ENCODE measurements around the gene CSTPP1. TPM values are rescaled to one million over a fixed set of nuclear protein-coding genes. Genes with fewer than 3 reads are reported as not detected.
"Not testable (repeated sequence)": the region's sequence is repeated elsewhere in the genome, so short reads cannot be mapped to it uniquely, and the experiment has no call there.

Gene CSTPP1
- total and polyA plus RNA-seq, 2 donors (not counting 1 experiment from before 2014, with no cell fraction given) = 15.5 to 34.1 TPM

- Histone ChIP-seq H3K36me3 (ENCODE audit: control insufficient read depth, insufficient read depth, low read length) (no peaks in the 10 kb centered on the region), H3K9me3 (ENCODE audit: control insufficient read depth, insufficient read depth, low read depth, low read length) (no peaks in the 10 kb centered on the region), H4K20me1 (ENCODE audit: control insufficient read depth, extremely low read depth, insufficient read depth, low read length) (no peaks in the 10 kb centered on the region), H3K79me2 (ENCODE audit: control insufficient read depth, insufficient read depth, low read length) (no peaks in the 10 kb centered on the region), H3K27me3 (ENCODE audit: control insufficient read depth, insufficient read depth, low read length) (no peaks in the 10 kb centered on the region), H3K9ac (ENCODE audit: insufficient read depth, low read length) (no peak overlapping the region), H2AFZ (ENCODE audit: low read length) (no peak overlapping the region), H3K4me1 (ENCODE audit: control insufficient read depth, extremely low read depth, insufficient read depth, low read length) (peaks cover 12% of the 10 kb centered on the region), H3K27ac (ENCODE audit: insufficient read depth, low read length) (peak overlapping the region; percentile 65), H3K4me3 (replicated peaks in 1 of 4; ENCODE audit: control extremely low read depth in 1 of 4, insufficient read depth in 1 of 4, low read depth in 3 of 4, low read length in 4 of 4) (no peak overlapping the region), H3K4me2 (ENCODE audit: extremely low read depth, insufficient read depth, low read length) (peak overlapping the region; percentile 36)
- TF ChIP-seq CTCF (conservative IDR thresholded peaks at IDR 0.05 in 1 of 2, IDR thresholded peaks at IDR 0.05 in 1 of 2; ENCODE audit: low read depth in 1 of 2, low read length in 2 of 2) (no peak), EZH2 (IDR thresholded peaks at IDR 0.05; ENCODE audit: low read length, missing control alignments) (no peak)
- peak; percentile 94 to 99 for DNase-seq (ENCODE audit: low read depth in 2 of 2)
These were observed 15.8 kb upstream of the CSTPP1 start for GRCh38 chr11:46920755-46921154.

- not testable (repeated sequence) for H4K20me1 ChIP-seq (ENCODE audit: control insufficient read depth, extremely low read depth, insufficient read depth, low read length); H3K9me3 ChIP-seq (ENCODE audit: control insufficient read depth, insufficient read depth, low read depth, low read length); H3K27me3 ChIP-seq (ENCODE audit: control insufficient read depth, insufficient read depth, low read length); H3K4me2 ChIP-seq (ENCODE audit: extremely low read depth, insufficient read depth, low read length); H3K4me1 ChIP-seq (ENCODE audit: control insufficient read depth, extremely low read depth, insufficient read depth, low read length); H2AFZ ChIP-seq (ENCODE audit: low read length); DNase-seq (ENCODE audit: low read depth in 2 of 2); H3K4me3 ChIP-seq (replicated peaks in 1 of 4; ENCODE audit: control extremely low read depth in 1 of 4, insufficient read depth in 1 of 4, low read depth in 3 of 4, low read length in 4 of 4); H3K36me3 ChIP-seq (ENCODE audit: control insufficient read depth, insufficient read depth, low read length); H3K27ac ChIP-seq (ENCODE audit: insufficient read depth, low read length); H3K79me2 ChIP-seq (ENCODE audit: control insufficient read depth, insufficient read depth, low read length); H3K9ac ChIP-seq (ENCODE audit: insufficient read depth, low read length)
These were observed 8.6 kb upstream of the CSTPP1 start for GRCh38 chr11:46927928-46928327.

GRCh38 chr11:46928701-46929100, 7.9 kb upstream of the CSTPP1 start:
- H3K27ac ChIP-seq (ENCODE audit: insufficient read depth, low read length); H3K4me1 ChIP-seq (ENCODE audit: control insufficient read depth, extremely low read depth, insufficient read depth, low read length): not testable (repeated sequence)

GRCh38 chr11:46930089-46930488, 6.5 kb upstream of the CSTPP1 start:
- no peaks in the 10 kb centered on the region for H3K79me2 ChIP-seq (ENCODE audit: control insufficient read depth, insufficient read depth, low read length)
- no peaks in the 10 kb centered on the region for H4K20me1 ChIP-seq (ENCODE audit: control insufficient read depth, extremely low read depth, insufficient read depth, low read length)
- peak in 1 of 2 donors; percentile 72 for DNase-seq (ENCODE audit: low read depth in 2 of 2)
- H3K4me1 ChIP-seq (ENCODE audit: control insufficient read depth, extremely low read depth, insufficient read depth, low read length) = no peaks in the 10 kb centered on the region
- no peak overlapping the region for H2AFZ ChIP-seq (ENCODE audit: low read length)
- no peak overlapping the region for H3K9ac ChIP-seq (ENCODE audit: insufficient read depth, low read length)
- no peak overlapping the region for H3K4me2 ChIP-seq (ENCODE audit: extremely low read depth, insufficient read depth, low read length)
- TF ChIP-seq CTCF (conservative IDR thresholded peaks at IDR 0.05 in 1 of 2, IDR thresholded peaks at IDR 0.05 in 1 of 2; ENCODE audit: low read depth in 1 of 2, low read length in 2 of 2) (no peak), EZH2 (IDR thresholded peaks at IDR 0.05; ENCODE audit: low read length, missing control alignments) (no peak)
- H3K36me3 ChIP-seq (ENCODE audit: control insufficient read depth, insufficient read depth, low read length) = no peaks in the 10 kb centered on the region
- H3K9me3 ChIP-seq (ENCODE audit: control insufficient read depth, insufficient read depth, low read depth, low read length) = no peaks in the 10 kb centered on the region
- H3K4me3 ChIP-seq (replicated peaks in 1 of 4; ENCODE audit: control extremely low read depth in 1 of 4, insufficient read depth in 1 of 4, low read depth in 3 of 4, low read length in 4 of 4) = no peak overlapping the region
- H3K27me3 ChIP-seq (ENCODE audit: control insufficient read depth, insufficient read depth, low read length) = no peaks in the 10 kb centered on the region
- H3K27ac ChIP-seq (ENCODE audit: insufficient read depth, low read length) = no peak overlapping the region

More at GRCh38 chr11:46928701-46929100, 7.9 kb upstream of the CSTPP1 start:
- H3K9ac ChIP-seq (ENCODE audit: insufficient read depth, low read length); H3K79me2 ChIP-seq (ENCODE audit: control insufficient read depth, insufficient read depth, low read length); H3K9me3 ChIP-seq (ENCODE audit: control insufficient read depth, insufficient read depth, low read depth, low read length); H3K4me3 ChIP-seq (replicated peaks in 1 of 4; ENCODE audit: control extremely low read depth in 1 of 4, insufficient read depth in 1 of 4, low read depth in 3 of 4, low read length in 4 of 4); H3K27me3 ChIP-seq (ENCODE audit: control insufficient read depth, insufficient read depth, low read length); H3K36me3 ChIP-seq (ENCODE audit: control insufficient read depth, insufficient read depth, low read length); DNase-seq (ENCODE audit: low read depth in 2 of 2); H3K4me2 ChIP-seq (ENCODE audit: extremely low read depth, insufficient read depth, low read length); H2AFZ ChIP-seq (ENCODE audit: low read length); H4K20me1 ChIP-seq (ENCODE audit: control insufficient read depth, extremely low read depth, insufficient read depth, low read length): not testable (repeated sequence)
